Neural progenitor cell (in vitro differentiated cells): ENCODE measurements around the gene TYW5. TPM values are rescaled to one million over a fixed set of nuclear protein-coding genes. Genes with fewer than 3 reads are reported as not detected.

Experiments used
- DNase-seq: peaks from one replicate; pipeline ENCODE4 v3.0.0-alpha.2; 2016; ENCODE audit warnings: low spot score
- H2AFZ ChIP-seq: fragments of 200-600 bp; sonication (generic); replicated peaks from 2 replicates; pipeline ENCODE4 v1.6.1; 2016; ENCODE audit warnings: antibody characterized with exemption
- H3F3A ChIP-seq: fragments of 200-600 bp; sonication (generic); 2 replicates; pipeline ENCODE4 v1.6.1; 2016; ENCODE audit warnings: antibody characterized with exemption, low read depth
- H3K27ac ChIP-seq: fragments of 200-600 bp; sonication (generic); 2 replicates; pipeline ENCODE4 v1.5.1; 2016; ENCODE audit warnings: mild to moderate bottlenecking
- H3K27me3 ChIP-seq: fragments of 200-600 bp; sonication (generic); 2 replicates; pipeline ENCODE4 v1.6.1; 2016; ENCODE audit warnings: mild to moderate bottlenecking, moderate library complexity
- H3K36me3 ChIP-seq: fragments of 200-600 bp; sonication (generic); 2 replicates; pipeline ENCODE4 v1.5.1; 2016
- H3K4me1 ChIP-seq: fragments of 200-600 bp; sonication (generic); 2 replicates; pipeline ENCODE4 v1.6.1; 2016; ENCODE audit warnings: mixed run types
- H3K4me2 ChIP-seq: fragments of 200-600 bp; sonication (generic); 2 replicates; pipeline ENCODE4 v1.6.1; 2016
- H3K4me3 ChIP-seq: fragments of 200-600 bp; sonication (generic); 2 replicates; pipeline ENCODE4 v1.5.1; 2016
- H3K79me2 ChIP-seq: fragments of 200-600 bp; sonication (generic); 2 replicates; pipeline ENCODE4 v1.6.1; 2016; ENCODE audit warnings: low read depth
- H3K9ac ChIP-seq: fragments of 200-600 bp; sonication (generic); 2 replicates; pipeline ENCODE4 v1.6.1; 2016
- H3K9me3 ChIP-seq: fragments of 200-600 bp; sonication (generic); 2 replicates; pipeline ENCODE4 v1.5.1; 2016; ENCODE audit warnings: low read depth
- H4K20me1 ChIP-seq: fragments of 200-600 bp; sonication (generic); 2 replicates; pipeline ENCODE4 v1.6.1; 2016; ENCODE audit warnings: low read depth
- H3K27ac Mint-ChIP-seq: 3 replicates; pipeline ENCODE4 v1.8.0; 2021; ENCODE audit warnings: mixed read lengths
- H3K27me3 Mint-ChIP-seq: 2 replicates; pipeline ENCODE4 v1.8.0; 2022; ENCODE audit warnings: low read depth, mild to moderate bottlenecking, inconsistent platforms, moderate library complexity, mixed read lengths; ENCODE audit not compliant: insufficient read depth
- H3K36me3 Mint-ChIP-seq: 3 replicates; pipeline ENCODE4 v1.8.0; 2021; ENCODE audit warnings: mixed read lengths
- H3K4me1 Mint-ChIP-seq: 3 replicates; pipeline ENCODE4 v1.8.0; 2021; ENCODE audit warnings: mixed read lengths
- H3K4me3 Mint-ChIP-seq: 3 replicates; pipeline ENCODE4 v1.8.0; 2021; ENCODE audit warnings: mild to moderate bottlenecking, moderate library complexity, mixed read lengths
- H3K9me3 Mint-ChIP-seq: 3 replicates; pipeline ENCODE4 v1.8.0; 2020; ENCODE audit warnings: mixed read lengths
- EZH2 ChIP-seq: fragments of 200-600 bp; sonication (generic); IDR thresholded peaks from 2 replicates; pipeline ENCODE4 v1.6.1; 2017; ENCODE audit warnings: antibody characterized with exemption, mild to moderate bottlenecking, moderate library complexity
- EZH2phosphoT487 ChIP-seq: fragments of 200-600 bp; sonication (generic); IDR thresholded peaks from 2 replicates; pipeline ENCODE4 v1.6.1; 2017; ENCODE audit warnings: antibody characterized with exemption
- small RNA-seq: library from RNA; depleted of rRNA; stranded (forward); fragments of <200 nt; gene quantifications from one replicate; pipeline ENCODE3, GENCODE V24; 2015
- total RNA-seq: library from RNA; depleted of rRNA; stranded (reverse); fragments of >200 nt; gene quantifications from 2 replicates; pipeline ENCODE4 v1.2.3, GENCODE V29; 2015; ENCODE audit warnings: low replicate concordance
- TF ChIP-seq, protein P1 (sequence below): fragments of 200-600 bp; sonication (generic); IDR thresholded peaks from 2 replicates; pipeline ENCODE4 v1.5.1; 2017; ENCODE audit warnings: antibody characterized with exemption, mild to moderate bottlenecking

Gene TYW5
- total RNA-seq, 1 donor from 2014 or later, result 25.0 TPM

DNA sequence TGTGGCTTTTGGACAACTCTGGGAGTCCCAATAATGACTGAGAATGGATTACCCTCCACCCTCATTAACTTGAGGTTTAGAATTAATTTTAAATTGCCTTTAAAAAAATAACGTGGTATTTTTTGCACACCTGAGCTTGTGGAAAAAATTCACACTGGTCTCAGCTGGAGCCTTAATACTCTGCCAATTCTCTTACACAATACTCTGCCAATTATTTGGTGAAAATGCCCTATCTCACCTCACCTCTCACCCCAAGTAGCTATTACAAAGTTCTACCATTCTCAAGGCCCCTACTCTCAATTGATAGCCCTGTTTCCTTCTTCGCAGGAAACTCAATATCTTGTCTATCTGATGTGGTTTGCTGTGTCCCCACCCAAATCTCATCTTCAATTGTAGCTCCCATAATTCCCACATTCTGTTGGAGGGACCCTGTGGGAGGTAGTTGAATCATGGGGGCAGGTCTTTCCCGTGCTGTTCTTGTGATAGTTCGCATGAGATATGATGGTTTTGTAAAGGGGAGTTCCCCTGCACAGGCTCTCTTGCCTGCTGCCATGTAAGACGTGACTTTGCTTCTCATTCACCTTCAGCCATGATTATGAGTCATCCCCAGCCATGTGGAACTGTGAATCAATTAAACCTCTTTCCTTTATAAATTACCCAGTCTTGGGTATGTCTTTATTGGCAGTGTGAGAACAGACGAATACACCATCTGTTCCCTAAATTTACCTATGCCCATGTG lies 71.6 kb downstream of the TYW5 start:
- H3F3A ChIP-seq, result peaks cover 9% of the 10 kb centered on the region
- no peaks in the 10 kb centered on the region for H4K20me1 ChIP-seq
- H3K9ac ChIP-seq, result no peak overlapping the region
- TF ChIP-seq, protein P1, sequence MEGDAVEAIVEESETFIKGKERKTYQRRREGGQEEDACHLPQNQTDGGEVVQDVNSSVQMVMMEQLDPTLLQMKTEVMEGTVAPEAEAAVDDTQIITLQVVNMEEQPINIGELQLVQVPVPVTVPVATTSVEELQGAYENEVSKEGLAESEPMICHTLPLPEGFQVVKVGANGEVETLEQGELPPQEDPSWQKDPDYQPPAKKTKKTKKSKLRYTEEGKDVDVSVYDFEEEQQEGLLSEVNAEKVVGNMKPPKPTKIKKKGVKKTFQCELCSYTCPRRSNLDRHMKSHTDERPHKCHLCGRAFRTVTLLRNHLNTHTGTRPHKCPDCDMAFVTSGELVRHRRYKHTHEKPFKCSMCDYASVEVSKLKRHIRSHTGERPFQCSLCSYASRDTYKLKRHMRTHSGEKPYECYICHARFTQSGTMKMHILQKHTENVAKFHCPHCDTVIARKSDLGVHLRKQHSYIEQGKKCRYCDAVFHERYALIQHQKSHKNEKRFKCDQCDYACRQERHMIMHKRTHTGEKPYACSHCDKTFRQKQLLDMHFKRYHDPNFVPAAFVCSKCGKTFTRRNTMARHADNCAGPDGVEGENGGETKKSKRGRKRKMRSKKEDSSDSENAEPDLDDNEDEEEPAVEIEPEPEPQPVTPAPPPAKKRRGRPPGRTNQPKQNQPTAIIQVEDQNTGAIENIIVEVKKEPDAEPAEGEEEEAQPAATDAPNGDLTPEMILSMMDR, result no peak
- peaks cover 8% of the 10 kb centered on the region for H3K4me1 ChIP-seq
- H3K4me1 Mint-ChIP-seq, result peaks cover 3% of the 10 kb centered on the region
- H3K36me3 Mint-ChIP-seq, result no peaks in the 10 kb centered on the region
- no peaks in the 10 kb centered on the region for H3K79me2 ChIP-seq
- H3K4me3 Mint-ChIP-seq, result no peak overlapping the region
- no peak overlapping the region for H3K27ac Mint-ChIP-seq
- no peaks in the 10 kb centered on the region for H3K27me3 ChIP-seq
- peaks cover under 1% of the 10 kb centered on the region for H3K27me3 Mint-ChIP-seq
- H2AFZ ChIP-seq, result no peak overlapping the region
- H3K9me3 ChIP-seq, result no peaks in the 10 kb centered on the region
- no peak overlapping the region for H3K27ac ChIP-seq
- peaks cover 2% of the 10 kb centered on the region for H3K9me3 Mint-ChIP-seq
- DNase-seq, result no peak
- no peaks in the 10 kb centered on the region for H3K36me3 ChIP-seq
- no peak overlapping the region for H3K4me3 ChIP-seq
- no peak overlapping the region for H3K4me2 ChIP-seq

DNA sequence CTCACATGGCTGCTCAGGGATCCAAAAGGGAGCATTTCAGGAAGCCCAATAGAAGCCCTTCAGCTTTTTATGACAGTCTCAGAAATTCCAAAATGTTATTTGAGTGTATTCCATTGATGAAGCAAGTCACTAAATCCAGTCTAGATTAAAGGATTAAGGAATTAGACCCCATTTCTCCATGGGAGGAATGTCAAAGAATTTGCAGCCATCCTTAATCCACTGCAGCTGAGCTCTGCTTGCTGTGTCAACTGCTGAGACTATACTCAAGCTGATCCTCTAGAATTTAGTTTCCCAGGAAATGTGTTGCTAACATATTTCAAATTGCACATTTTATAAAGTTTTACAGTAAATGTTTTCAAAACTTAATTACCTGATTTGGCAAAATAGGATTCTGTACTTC lies 72.6 kb downstream of the TYW5 start:
- Histone ChIP-seq H3K79me2 (no peaks in the 10 kb centered on the region), H3K27ac (peak overlapping the region; percentile 79), H3K4me3 (no peak overlapping the region), H3K9me3 (no peaks in the 10 kb centered on the region), H2AFZ (no peak overlapping the region), H3K4me2 (peak overlapping the region; percentile 39), H3F3A (peaks cover 9% of the 10 kb centered on the region), H3K9ac (no peak overlapping the region), H3K27me3 (no peaks in the 10 kb centered on the region), H3K36me3 (no peaks in the 10 kb centered on the region), H4K20me1 (no peaks in the 10 kb centered on the region), H3K4me1 (peaks cover 8% of the 10 kb centered on the region)
- Mint-ChIP-seq H3K36me3 (no peaks in the 10 kb centered on the region), H3K9me3 (peaks cover 3% of the 10 kb centered on the region), H3K27me3 (peaks cover 2% of the 10 kb centered on the region), H3K27ac (peak overlapping the region; percentile 16), H3K4me1 (peaks cover 3% of the 10 kb centered on the region), H3K4me3 (no peak overlapping the region)
- peak; percentile 55 for DNase-seq
- TF ChIP-seq EZH2phosphoT487 (no peak), EZH2 (no peak)

Small RNA genes lying within 50 kb of the gene (small RNA-seq; reads per million reads assigned to genes)
- gene RN7SL717P, result not detected

Other genes with a start within 250 kb of the TYW5 start
- 0.31 and 2.7 TPM in 2 replicates for gene FTCDNL1, start 104.3 kb downstream of the TYW5 start, total RNA-seq
- 33.0 and 43.8 TPM in 2 replicates for gene C2orf69, start 44.2 kb downstream of the TYW5 start, total RNA-seq
- gene MAIP1, start 91 bp upstream of the TYW5 start, total RNA-seq, result 14.0 and 27.9 TPM in 2 replicates